Lung (tissue), 12 donors: Measurements from ENCODE around the gene CDC23. TPM values are rescaled to one million over a fixed set of nuclear protein-coding genes. Genes with fewer than 3 reads are reported as not detected.

ENCODE experiments used
- ATAC-seq: fragments of 200-7000 bp; cut with Tn5 transposase; one replicate; pipeline ENCODE4 v1.9.1; 2020; ENCODE audit warnings: moderate number of reproducible peaks; ENCODE audit not compliant: insufficient read depth, low FRiP score
- DNase-seq, 3 donors: peaks; one replicate each; pipeline ENCODE4 v3.0.0-alpha.2; 2013 to 2017
- H3K27ac ChIP-seq, 2 donors: one replicate each; pipeline ENCODE4 v1.5.1; 2013; ENCODE audit warnings: mild to moderate bottlenecking in 2 of 2, moderate library complexity in 2 of 2, control low read depth in 1 of 2, inconsistent platforms in 1 of 2, low read depth in 1 of 2, low read length in 1 of 2
- H3K27me3 ChIP-seq, 3 donors: one replicate each; pipeline ENCODE4 v1.5.1; 2013; ENCODE audit warnings: low read length in 2 of 3; ENCODE audit not compliant: control insufficient read depth in 3 of 3, insufficient read depth in 3 of 3
- H3K36me3 ChIP-seq, 4 donors: one replicate each; pipeline ENCODE4 v1.5.1; 2013; ENCODE audit warnings: low read length in 4 of 4, mild to moderate bottlenecking in 1 of 4, moderate library complexity in 1 of 4; ENCODE audit not compliant: control insufficient read depth in 4 of 4, insufficient read depth in 4 of 4
- H3K4me1 ChIP-seq, 5 donors: one replicate each; pipeline ENCODE4 v1.5.1; 2013; ENCODE audit warnings: low read length in 5 of 5, mild to moderate bottlenecking in 2 of 5, moderate library complexity in 1 of 5; ENCODE audit not compliant: control insufficient read depth in 5 of 5, insufficient read depth in 5 of 5
- H3K4me3 ChIP-seq: one replicate; pipeline ENCODE4 v1.5.1; 2013; ENCODE audit warnings: mild to moderate bottlenecking, control low read depth, moderate library complexity
- H3K9ac ChIP-seq, 2 donors: one replicate each; pipeline ENCODE4 v1.5.1; 2013; ENCODE audit warnings: low read length in 2 of 2, control low read depth in 1 of 2; ENCODE audit not compliant: insufficient read depth in 1 of 2
- H3K9me3 ChIP-seq, 4 donors: one replicate each; pipeline ENCODE4 v1.5.1; 2013; ENCODE audit warnings: low read length in 3 of 4, mild to moderate bottlenecking in 1 of 4, moderate library complexity in 1 of 4; ENCODE audit not compliant: control insufficient read depth in 4 of 4, insufficient read depth in 3 of 4
- CTCF ChIP-seq: IDR thresholded peaks from 2 replicates; pipeline ENCODE4 v1.5.1; 2012; ENCODE audit warnings: mild to moderate bottlenecking; ENCODE audit errors: control extremely low read depth, extremely low read depth
- WGBS, 2 donors: extraction: QIAGEN DNeasy Blood & Tissue Kit; methylation state at CpG; one replicate each; pipeline ENCODE4 v1.1.7; 2013; 5-methylcytosine and 5-hydroxymethylcytosine counted together
- polyA plus RNA-seq, 2 donors: library from polyadenylated mRNA; stranded (reverse); fragments of 200-250 nt; gene quantifications; one replicate each; pipeline ENCODE4 v1.2.1, GENCODE V29; 2013
- total RNA-seq, 2 donors: library from RNA; depleted of rRNA in 1 of 2; stranded (reverse); fragments of >200 nt in 1 of 2; gene quantifications; one replicate each; pipeline ENCODE4 v1.2.1, GENCODE V29; 2014 to 2021
- donor health status: control.
- donor health status: control.
- donor health status: Bipolar disorder and iron deficiency.
- donor health status: healthy.
- donor health status: DM: yes; HTN: yes; CAD: no.

The CDC23 gene
- total and polyA plus RNA-seq, 4 donors = 9.9 to 41.8 (median 17.1) TPM

GRCh38 chr5:138240650-138241385 is 27.7 kb upstream of the CDC23 start:
- no peak for DNase-seq
- Histone ChIP-seq H3K27ac (no peak overlapping the region), H3K27me3 (peaks cover 0 to 6% (median 4%) of the 10 kb centered on the region in 3 donors)

GRCh38 chr5:138238034-138238433 is 24.9 kb upstream of the CDC23 start:
- 87 to 93% methylated on average over 1 of the region's 1 CpG for whole genome bisulfite sequencing, 2 donors
- ATAC-seq (no peak), DNase-seq (no peak)
- Histone ChIP-seq H3K27me3 (peaks cover 0 to 6% (median 4%) of the 10 kb centered on the region in 3 donors), H3K36me3 (no peaks in the 10 kb centered on the region), H3K9ac (no peak overlapping the region), H3K27ac (no peak overlapping the region), H3K4me3 (no peak overlapping the region), H3K4me1 (peaks cover 0 to 12% (median 0%) of the 10 kb centered on the region in 5 donors), H3K9me3 (no peaks in the 10 kb centered on the region)
- TF ChIP-seq CTCF = no peak

More at GRCh38 chr5:138240650-138241385, 27.7 kb upstream of the CDC23 start:
- H3K9ac ChIP-seq = no peak overlapping the region
- H3K36me3 ChIP-seq = no peaks in the 10 kb centered on the region
- TF ChIP-seq CTCF = no peak
- 24 to 61% methylated on average over 3 of the region's 3 CpGs for WGBS, 2 donors
- H3K9me3 ChIP-seq = no peaks in the 10 kb centered on the region
- ATAC-seq = no peak
- H3K4me3 ChIP-seq = no peak overlapping the region
- H3K4me1 ChIP-seq = peaks cover 0 to 14% (median 0%) of the 10 kb centered on the region in 5 donors

- no peak for TF ChIP-seq CTCF
- ATAC-seq = no peak
- Histone ChIP-seq H3K4me1 (peaks cover 0 to 13% (median 0%) of the 10 kb centered on the region in 5 donors), H3K4me3 (no peak overlapping the region), H3K9me3 (no peaks in the 10 kb centered on the region), H3K36me3 (no peaks in the 10 kb centered on the region), H3K27me3 (no peaks in the 10 kb centered on the region), H3K9ac (no peak overlapping the region), H3K27ac (no peak overlapping the region)
- no peak for DNase-seq
- WGBS, 2 donors = 87 to 90% methylated on average over 2 of the region's 2 CpGs
These were observed 21.5 kb upstream of the CDC23 start for GRCh38 chr5:138234651-138235050.

GRCh38 chr5:138233280-138233679 is 20.2 kb upstream of the CDC23 start:
- H3K36me3 ChIP-seq = no peaks in the 10 kb centered on the region
- H3K9me3 ChIP-seq = no peaks in the 10 kb centered on the region
- no peak overlapping the region for H3K9ac ChIP-seq
- DNase-seq (no peak), ATAC-seq (no peak)
- H3K27me3 ChIP-seq = no peaks in the 10 kb centered on the region
- no peak overlapping the region for H3K4me3 ChIP-seq
- H3K4me1 ChIP-seq = peaks cover 0 to 13% (median 0%) of the 10 kb centered on the region in 5 donors
- 73 to 86% methylated on average over 2 of the region's 2 CpGs for WGBS, 2 donors
- TF ChIP-seq CTCF = no peak
- H3K27ac ChIP-seq = no peak overlapping the region
